HCT116 (cell line): ENCODE measurements around the gene LGR6.

Experiments used
- CEBPB ChIP-seq: IDR thresholded peaks from 2 replicates; pipeline ENCODE4 v1.6.1; 2012; ENCODE audit warnings: low read depth
- CTCF ChIP-seq, 3 experiments: fragments of 200-600 bp in 1 of 3; sonication (generic) in 1 of 3; IDR thresholded peaks in 2 of 3; conservative IDR thresholded peaks in 1 of 3; 2 replicates each; pipeline ENCODE4 v1.5.1; 2012 to 2017; ENCODE audit warnings: low read depth in 2 of 3, low read length in 2 of 3, antibody characterized with exemption in 1 of 3, borderline replicate concordance in 1 of 3, control low read depth in 1 of 3, mild to moderate bottlenecking in 1 of 3, mixed read lengths in 1 of 3, mixed run types in 1 of 3, moderate library complexity in 1 of 3; ENCODE audit not compliant: insufficient read depth in 1 of 3
- ELF1 ChIP-seq: IDR thresholded peaks from 2 replicates; pipeline ENCODE4 v1.6.1; 2012; ENCODE audit warnings: low read depth, borderline replicate concordance
- EZH2 ChIP-seq: fragments of 200-600 bp; sonication (generic); IDR thresholded peaks from 2 replicates; pipeline ENCODE4 v1.6.1; 2017; ENCODE audit warnings: antibody characterized with exemption, mixed run types
- EZH2phosphoT487 ChIP-seq: fragments of 200-600 bp; IDR thresholded peaks from 2 replicates; pipeline ENCODE4 v1.6.1; 2018; ENCODE audit warnings: antibody characterized with exemption, borderline replicate concordance
- FOSL1 ChIP-seq: IDR thresholded peaks from 2 replicates; pipeline ENCODE4 v1.6.1; 2012; ENCODE audit warnings: low read depth
- MAX ChIP-seq: IDR thresholded peaks from 2 replicates; pipeline ENCODE4 v1.6.1; 2012
- POLR2A ChIP-seq: IDR thresholded peaks from 2 replicates; pipeline ENCODE4 v1.7.0; 2011; ENCODE audit warnings: borderline replicate concordance; ENCODE audit not compliant: insufficient read depth, insufficient read length; ENCODE audit errors: extremely low read depth
- POLR2AphosphoS5 ChIP-seq: IDR thresholded peaks from 2 replicates; pipeline ENCODE4 v1.6.1; 2011; ENCODE audit warnings: mild to moderate bottlenecking, low read depth, low read length, moderate library complexity
- RAD21 ChIP-seq: IDR thresholded peaks from 2 replicates; pipeline ENCODE4 v1.6.1; 2012; ENCODE audit warnings: low read depth, mild to moderate bottlenecking
- SP1 ChIP-seq: IDR thresholded peaks from 2 replicates; pipeline ENCODE4 v1.6.1; 2012; ENCODE audit warnings: low read depth
- TF ChIP-seq, protein P1 (sequence below): IDR thresholded peaks from 2 replicates; pipeline ENCODE4 v1.6.1; 2012

GRCh38 chr1:202317941-202318925, 124.6 kb downstream of the LGR6 start:
- no peak for TF ChIP-seq POLR2AphosphoS5
- TF ChIP-seq RAD21, result no peak
- TF ChIP-seq CTCF (IDR thresholded peaks at IDR 0.05 in 2 of 3, conservative IDR thresholded peaks at IDR 0.05 in 1 of 3; ENCODE audit: borderline replicate concordance in 1 of 3, insufficient read depth in 1 of 3, low read depth in 2 of 3, low read length in 2 of 3), result no peak
- no peak for TF ChIP-seq ELF1
- TF ChIP-seq, protein P1, sequence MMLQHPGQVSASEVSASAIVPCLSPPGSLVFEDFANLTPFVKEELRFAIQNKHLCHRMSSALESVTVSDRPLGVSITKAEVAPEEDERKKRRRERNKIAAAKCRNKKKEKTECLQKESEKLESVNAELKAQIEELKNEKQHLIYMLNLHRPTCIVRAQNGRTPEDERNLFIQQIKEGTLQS, result no peak
- TF ChIP-seq MAX, result no peak
- TF ChIP-seq EZH2, result no peak
- TF ChIP-seq FOSL1, result no peak
- no peak for TF ChIP-seq POLR2A
- TF ChIP-seq EZH2phosphoT487, result no peak
- no peak for TF ChIP-seq CEBPB
- TF ChIP-seq SP1, result no peak
